Measurements from ENCODE around the gene EML1.

EML1 gene

GRCh38 chr14:99871771-99872170 lies 78.6 kb downstream of the EML1 start:
- DNase-seq: no peak
- no peak for ATAC-seq

DNA sequence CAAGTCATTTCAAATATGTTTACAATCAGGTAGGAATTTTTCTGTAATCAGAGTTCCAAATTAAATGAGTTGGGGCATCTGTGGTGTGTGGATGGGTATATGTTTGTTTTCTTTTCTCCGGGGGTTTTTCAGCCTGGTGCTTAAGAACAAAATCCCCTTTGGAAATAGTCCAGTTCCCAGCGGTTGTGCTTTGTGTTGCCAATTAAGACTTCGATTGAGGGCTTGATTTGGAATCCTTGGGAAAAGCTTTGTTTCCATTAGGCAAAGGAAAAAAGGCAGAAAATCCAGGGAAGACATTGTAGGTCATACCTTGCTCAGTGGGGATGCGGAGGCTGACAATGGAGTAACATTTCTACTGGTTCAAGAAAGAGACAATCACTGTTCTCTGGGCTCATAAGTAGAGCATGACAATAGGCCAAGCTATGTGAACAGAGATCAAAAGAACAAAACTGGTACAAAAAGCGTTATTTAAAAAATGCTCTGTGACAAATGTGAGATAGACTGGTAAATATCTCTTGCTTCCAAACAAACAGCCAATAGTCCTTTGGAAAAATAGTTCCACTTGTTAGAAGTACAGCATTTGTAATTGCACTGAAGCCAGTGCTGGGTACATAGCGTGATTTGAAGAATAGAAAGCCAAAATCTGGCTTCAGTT lies 79.7 kb downstream of the EML1 start:
- DNase-seq (no peak), ATAC-seq (no peak)

DNA sequence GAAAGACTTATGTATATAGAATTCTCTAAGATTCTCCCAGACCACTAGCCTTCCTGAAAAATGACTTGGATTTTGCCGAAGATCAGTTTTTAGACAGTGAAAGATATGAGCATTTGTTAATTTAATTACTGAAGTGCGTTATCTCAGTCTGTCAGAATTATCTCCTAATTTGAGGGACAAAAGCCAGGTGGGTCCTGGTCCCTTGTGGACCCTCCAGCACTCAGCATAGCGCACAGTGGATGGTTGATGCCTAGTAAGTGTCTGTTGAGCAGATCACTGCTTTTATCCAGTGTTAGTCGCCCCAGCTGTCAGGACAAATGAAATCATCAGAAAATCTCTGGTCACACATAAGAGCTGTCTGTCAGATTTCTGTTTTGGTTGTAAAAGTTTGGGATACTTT lies 80.4 kb downstream of the EML1 start:
- ATAC-seq: no peak
- no peak for DNase-seq

DNA sequence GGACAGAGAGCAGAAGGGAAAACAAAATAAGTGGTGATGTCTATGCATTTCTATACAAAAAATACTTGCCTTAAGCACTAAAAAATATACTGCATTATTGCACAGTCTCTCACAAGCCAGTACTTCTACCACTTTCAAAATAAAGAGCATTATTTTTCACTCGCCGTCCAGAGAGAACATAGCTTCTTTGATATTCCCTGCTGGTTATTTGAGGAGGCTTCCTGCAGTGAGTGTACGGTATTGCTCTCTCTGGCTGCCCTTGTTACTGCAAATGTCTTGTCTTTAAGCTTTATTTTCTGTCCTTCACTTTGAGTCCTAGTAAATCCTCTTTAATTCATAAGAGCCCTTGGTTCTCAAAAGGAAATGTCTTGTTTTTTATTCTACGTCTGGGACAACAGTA lies 81.1 kb downstream of the EML1 start:
- ATAC-seq (no peak), DNase-seq (no peak)

GRCh38 chr14:99875421-99875820 lies 82.2 kb downstream of the EML1 start:
- DNase-seq (no peak), ATAC-seq (no peak)

GRCh38 chr14:99875836-99876235 lies 82.6 kb downstream of the EML1 start:
- ATAC-seq (no peak), DNase-seq (no peak)

DNA sequence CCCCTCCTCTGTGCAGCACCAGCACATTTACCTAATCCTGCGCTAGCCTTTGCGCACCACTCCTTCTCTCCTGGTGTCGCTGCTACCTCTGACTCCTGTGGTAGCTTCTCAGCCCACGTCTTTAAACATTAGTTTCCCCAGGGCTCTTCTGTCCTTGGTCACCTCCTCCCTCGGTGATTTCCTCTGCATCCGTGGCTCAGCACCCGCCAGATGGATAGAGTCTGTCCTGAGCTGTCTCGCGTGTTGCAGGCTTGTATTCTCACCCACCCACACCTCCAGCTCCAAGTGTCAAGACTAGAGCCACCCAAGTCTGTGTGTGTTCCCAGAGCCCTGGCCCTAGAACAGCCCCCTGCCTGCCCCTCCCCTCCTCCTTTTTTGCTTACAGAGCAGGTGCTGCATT lies 83.2 kb downstream of the EML1 start:
- DNase-seq (no peak), ATAC-seq (no peak)

- ATAC-seq (no peak), DNase-seq (no peak)
Observed at GRCh38 chr14:99878563-99878962, 85.3 kb downstream of the EML1 start.

DNA sequence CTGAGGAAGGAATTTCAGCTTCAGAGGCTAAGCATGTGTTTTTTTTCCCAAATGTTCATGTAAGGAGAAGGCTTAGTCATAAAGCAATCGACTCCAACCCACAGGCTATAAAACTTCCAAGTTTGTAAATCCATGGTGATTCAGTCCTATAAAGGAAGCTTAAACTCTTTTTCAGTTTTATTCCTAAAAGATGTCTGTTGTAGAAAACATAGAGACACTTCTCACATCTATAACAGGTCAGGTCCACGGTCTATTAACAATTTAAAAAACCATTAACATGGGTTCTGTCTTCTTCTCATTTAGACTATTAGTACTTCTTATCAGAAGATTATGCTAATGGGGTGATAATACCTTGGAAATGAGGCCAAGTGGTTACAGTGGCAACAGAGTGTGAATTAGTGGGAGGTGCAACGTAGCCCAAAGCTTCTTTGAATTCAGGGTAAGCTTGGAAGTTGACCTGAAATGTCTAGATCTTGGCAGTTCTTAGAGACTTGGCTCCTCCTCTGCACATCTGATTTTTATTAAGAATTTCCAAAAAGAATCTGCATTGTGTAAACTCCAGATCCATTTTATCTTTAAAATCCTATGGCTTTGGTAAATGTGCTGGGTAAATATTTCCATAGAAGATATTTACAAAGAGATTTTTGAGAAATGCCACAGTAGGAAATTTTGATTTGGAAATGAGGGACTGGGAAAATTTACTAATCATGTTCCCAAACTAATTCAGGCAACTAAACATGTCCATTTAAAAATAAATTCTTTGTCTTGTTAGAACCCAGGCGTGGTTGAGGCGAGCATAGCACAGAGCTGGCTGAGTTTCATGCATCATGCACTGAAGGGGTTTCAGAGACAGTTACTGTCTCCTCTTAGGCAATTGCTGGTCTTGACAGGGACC lies 86.4 kb downstream of the EML1 start:
- ATAC-seq: no peak
- DNase-seq: no peak

- no peak for DNase-seq
- no peak for ATAC-seq
Observed at GRCh38 chr14:99880651-99881420, 87.6 kb downstream of the EML1 start.

- ATAC-seq (no peak), DNase-seq (no peak)
Observed at GRCh38 chr14:99883866-99884650, 90.8 kb downstream of the EML1 start.

GRCh38 chr14:99884834-99885648 lies 91.8 kb downstream of the EML1 start:
- DNase-seq: no peak
- peak; percentile 49 for ATAC-seq

DNA sequence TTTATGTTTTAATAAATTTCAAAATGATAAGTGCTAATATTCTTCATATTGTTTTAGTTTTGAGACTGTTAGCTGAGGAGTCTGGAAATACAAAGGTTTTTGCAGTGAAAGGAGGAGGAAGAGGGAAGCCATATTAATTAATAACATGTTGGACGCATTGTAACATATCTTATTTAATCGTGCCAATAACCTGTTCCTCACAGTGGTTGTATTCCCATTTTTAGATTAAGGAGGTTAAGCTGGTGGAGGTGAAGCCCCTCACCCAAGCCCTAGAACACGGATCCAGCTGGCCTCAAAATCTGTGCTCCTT lies 92.4 kb downstream of the EML1 start:
- DNase-seq: no peak
- no peak for ATAC-seq

DNA sequence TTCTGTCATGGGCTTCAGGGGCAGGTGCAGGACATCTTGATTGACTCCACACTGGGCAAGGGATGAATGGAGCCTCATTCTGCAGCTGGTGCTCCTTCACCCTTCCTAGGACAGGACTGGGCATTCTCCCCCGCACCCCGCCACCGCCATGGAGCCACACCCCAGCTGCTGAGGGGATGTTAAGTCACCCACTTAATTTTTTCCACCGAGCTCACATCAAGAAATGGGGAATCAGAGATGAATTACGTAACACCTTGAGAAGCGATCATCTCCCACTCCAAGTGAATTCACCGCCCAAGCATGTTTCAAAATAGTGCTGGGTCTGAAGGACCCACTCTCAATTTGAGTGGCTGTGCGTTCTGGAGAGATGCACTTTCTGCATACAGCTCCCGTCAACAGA lies 94.2 kb downstream of the EML1 start:
- ATAC-seq (no peak), DNase-seq (no peak)

- DNase-seq (no peak), ATAC-seq (no peak)
Observed at GRCh38 chr14:99888149-99888548, 94.9 kb downstream of the EML1 start.

GRCh38 chr14:99889268-99889667 lies 96.1 kb downstream of the EML1 start:
- DNase-seq: no peak
- ATAC-seq: no peak

- ATAC-seq: no peak
- no peak for DNase-seq
Observed at GRCh38 chr14:99891266-99891665, 98.1 kb downstream of the EML1 start.

DNA sequence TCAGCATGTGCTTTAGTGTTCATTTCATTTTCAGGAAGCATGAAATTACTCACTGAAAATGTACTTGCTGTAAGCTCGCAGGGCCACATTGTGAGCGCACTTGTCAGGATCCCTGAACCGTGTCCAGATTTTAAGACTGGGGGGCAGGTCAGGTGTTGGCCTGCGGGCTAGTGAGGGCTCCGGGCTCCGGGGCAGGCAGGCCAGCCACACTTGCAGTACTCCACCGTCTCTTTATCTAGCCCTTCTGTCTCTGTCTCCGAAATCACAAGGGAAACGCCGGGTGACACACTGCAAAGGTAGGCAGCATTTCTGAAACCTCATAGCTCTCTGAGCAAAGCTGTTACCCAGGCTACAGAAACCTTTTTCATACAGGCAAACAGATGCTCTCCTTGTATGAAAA lies 98.7 kb downstream of the EML1 start:
- DNase-seq (no peak), ATAC-seq (no peak)

GRCh38 chr14:99892406-99892805 lies 99.2 kb downstream of the EML1 start:
- no peak for DNase-seq
- ATAC-seq: no peak

- DNase-seq: no peak
- no peak for ATAC-seq
Observed at GRCh38 chr14:99896361-99896760, 103.1 kb downstream of the EML1 start.

DNA sequence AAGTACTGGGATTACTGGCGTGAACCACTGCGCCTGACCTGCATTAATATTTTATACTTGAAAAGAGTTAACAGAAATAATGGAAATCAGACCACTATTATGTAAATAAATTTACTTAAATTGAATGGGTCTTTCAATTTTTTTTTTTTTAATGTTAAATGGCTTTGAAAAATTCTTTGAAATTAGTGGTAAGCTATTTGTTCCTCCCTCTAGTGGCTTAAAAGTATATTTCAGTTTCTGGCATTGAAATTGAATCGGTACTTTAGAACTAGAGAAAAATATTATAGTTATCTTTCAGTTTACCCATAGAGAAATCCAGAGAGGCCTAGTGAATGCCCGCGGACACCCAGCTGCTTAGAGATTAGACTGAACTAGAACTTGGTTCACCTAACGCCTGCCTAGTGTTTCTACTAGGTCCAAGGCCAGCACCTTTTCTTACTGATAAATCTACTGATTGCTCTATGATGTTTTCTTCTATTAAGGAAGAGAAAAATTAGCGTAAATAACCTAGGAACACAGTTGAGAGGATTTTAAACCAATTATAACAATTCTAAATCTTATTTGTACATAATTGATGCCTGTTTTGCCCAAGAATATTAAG lies 106.5 kb downstream of the EML1 start:
- DNase-seq: no peak
- ATAC-seq: no peak

Measured in stimulated activated naive CD8-positive, alpha-beta T cell treated with anti-CD3 and anti-CD28 coated beads, Interleukin-15, Interleukin-2, amounts not matched to agents 100 U/mL and 50 U/mL, for 24 hours (primary cell).